D721Med (cell line): ENCODE results near the gene FMO2.

ENCODE experiments used
- DNase-seq: peaks from one replicate; pipeline ENCODE4 v3.0.0; 2011; ENCODE audit warnings: low spot score; ENCODE audit not compliant: insufficient read length
- FAIRE-seq: peaks from 2 replicates; lab custom pipeline; 2011; peaks lifted over from hg19 to GRCh38; lab: Jason Lieb, UNC
- TF ChIP-seq, protein P1 (sequence below): IDR thresholded peaks from 2 replicates; pipeline ENCODE4 v1.5.1; 2012; ENCODE audit warnings: mild to moderate bottlenecking, control low read depth; ENCODE audit not compliant: insufficient read depth; ENCODE audit errors: missing control alignments

The FMO2 gene

DNA sequence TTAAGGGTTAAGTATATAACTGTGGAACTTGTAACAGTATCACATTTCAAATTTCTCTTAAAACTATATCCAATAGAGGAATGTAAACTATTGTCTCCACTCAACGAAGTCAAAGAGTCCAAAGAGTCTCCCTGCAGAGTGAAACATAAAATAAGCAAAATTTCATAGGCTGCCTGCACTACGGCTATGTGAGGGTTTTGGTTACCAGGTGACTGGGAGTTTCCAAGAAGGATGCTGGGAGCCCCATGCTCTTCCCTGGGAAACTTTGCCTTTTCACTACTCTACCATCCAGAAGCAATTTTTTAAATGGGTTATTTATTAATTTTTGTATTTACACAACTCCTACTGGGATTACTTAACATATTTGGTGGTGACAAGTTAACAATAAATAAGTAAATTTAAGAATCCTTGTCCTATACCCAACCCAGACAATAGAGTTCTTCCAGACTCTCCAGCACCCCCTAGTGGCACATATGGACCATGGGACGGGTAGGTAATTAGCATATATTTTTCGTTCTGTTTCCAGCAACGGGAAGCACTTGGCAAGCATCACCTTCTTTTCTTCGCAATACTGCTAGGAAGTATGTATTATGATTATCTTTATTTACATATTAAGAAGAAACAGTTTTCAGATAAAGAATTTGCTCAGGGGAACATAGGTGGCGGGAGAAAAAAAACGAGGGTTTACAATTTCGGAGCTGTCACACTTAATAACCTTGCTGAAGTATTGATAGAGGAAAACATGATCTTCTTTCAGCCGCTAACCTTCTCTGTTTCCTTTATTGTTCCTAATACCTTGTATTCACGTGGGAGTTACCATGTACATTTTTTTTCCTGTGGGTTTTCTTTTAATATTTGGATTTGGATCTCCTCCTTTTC is 3.5 kb downstream of the FMO2 start:
- DNase-seq (peak; percentile 29), FAIRE-seq (peak; percentile 95)
- TF ChIP-seq, protein P1, sequence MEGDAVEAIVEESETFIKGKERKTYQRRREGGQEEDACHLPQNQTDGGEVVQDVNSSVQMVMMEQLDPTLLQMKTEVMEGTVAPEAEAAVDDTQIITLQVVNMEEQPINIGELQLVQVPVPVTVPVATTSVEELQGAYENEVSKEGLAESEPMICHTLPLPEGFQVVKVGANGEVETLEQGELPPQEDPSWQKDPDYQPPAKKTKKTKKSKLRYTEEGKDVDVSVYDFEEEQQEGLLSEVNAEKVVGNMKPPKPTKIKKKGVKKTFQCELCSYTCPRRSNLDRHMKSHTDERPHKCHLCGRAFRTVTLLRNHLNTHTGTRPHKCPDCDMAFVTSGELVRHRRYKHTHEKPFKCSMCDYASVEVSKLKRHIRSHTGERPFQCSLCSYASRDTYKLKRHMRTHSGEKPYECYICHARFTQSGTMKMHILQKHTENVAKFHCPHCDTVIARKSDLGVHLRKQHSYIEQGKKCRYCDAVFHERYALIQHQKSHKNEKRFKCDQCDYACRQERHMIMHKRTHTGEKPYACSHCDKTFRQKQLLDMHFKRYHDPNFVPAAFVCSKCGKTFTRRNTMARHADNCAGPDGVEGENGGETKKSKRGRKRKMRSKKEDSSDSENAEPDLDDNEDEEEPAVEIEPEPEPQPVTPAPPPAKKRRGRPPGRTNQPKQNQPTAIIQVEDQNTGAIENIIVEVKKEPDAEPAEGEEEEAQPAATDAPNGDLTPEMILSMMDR, result peak; percentile 93

DNA sequence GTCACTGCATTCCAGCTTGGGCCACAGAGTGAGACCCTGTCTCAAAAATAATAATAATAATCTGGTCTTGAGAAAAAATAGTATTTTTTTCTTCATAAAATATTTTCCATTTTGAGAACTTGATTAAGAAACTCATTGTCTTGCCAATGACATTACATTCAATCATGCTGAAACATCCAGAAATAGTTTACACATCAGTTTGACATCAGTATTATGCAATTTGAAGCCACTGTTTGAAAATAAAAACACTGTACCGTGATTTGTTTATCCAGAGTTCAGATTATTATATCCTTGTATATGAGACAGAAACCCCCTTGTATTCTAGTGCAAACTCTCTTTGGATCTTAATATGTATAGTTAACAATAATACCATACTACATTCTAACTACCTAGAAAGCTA is 6.9 kb downstream of the FMO2 start:
- TF ChIP-seq, protein P1, result no peak
- DNase-seq (no peak), FAIRE-seq (peak; percentile 21)

DNA sequence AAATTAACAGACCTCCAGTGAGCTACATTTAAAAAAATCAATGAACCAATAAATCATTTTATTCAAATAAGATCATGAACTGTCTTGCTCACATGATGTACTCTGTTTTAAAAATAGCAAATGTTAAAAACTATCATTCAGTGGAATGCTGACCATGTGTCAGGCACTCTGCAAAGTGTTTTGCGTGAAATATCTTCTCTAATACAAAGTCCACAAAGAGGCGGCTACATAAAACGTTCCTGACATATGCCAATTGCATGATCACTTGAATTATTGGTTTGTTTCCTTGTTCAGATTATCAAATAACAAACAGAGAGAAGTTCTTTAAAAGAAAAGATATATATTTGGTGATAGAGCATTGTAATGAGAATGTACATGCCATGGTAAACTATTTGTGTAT is 10.7 kb downstream of the FMO2 start:
- FAIRE-seq (no peak), DNase-seq (no peak)
- TF ChIP-seq, protein P1, result no peak

DNA sequence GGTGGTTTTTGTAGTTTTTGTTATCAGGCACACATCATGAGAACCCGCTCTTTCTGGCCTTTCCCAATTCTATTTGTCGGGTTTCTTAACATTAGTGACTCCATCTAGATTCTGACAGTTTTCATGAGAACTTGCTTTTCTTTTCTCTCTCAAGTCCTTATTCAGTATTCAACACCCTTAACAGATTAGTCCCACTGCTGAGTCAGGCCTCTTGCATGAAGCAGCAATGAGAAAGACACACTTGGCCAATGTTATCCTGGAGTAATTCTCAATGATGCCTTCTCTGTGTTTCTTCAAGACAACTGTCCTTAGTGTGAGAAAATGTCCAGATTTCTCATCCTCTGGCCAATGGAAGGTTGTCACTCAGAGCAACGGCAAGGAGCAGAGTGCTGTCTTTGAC is 11.3 kb downstream of the FMO2 start:
- DNase-seq, result no peak
- TF ChIP-seq, protein P1, result no peak
- FAIRE-seq, result no peak

GRCh38 chr1:171198081-171198480 is 13.0 kb downstream of the FMO2 start:
- TF ChIP-seq, protein P1, result no peak
- DNase-seq, result no peak
- no peak for FAIRE-seq

GRCh38 chr1:171204296-171204695 is 19.2 kb downstream of the FMO2 start:
- DNase-seq (no peak), FAIRE-seq (no peak)
- TF ChIP-seq, protein P1, result no peak
